ENCODE data around the gene GOPC.

GOPC gene

DNA sequence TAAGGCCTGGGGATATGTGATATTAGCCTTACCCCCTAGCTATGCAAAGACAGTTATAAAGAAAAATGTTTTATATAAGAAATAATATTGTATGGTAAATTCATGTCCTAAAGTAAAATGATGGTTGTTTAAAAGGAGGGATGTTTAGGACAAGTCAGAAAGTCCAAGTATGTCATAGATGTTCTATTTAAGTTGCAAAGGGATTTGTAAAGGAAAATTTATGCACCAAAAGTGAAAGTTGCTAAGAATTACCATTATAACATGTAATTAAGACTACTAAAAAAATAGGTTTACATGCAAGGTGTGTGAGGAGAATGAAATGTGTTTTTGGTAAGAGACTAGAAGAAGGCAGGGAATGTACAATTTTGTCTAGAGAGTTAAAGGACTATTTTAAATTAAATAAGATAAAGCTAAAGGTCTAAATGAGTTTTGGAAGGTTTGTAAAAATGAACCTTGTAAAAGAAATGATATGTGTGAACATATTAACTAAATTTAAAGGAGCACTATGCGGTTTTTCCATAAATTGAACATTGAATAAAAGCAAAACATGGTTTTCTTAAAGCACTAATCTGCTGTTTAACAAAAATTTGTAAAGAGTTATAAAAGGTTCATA is 22.7 kb upstream of the GOPC start:
- no peak for DNase-seq (ENCODE audit: low spot score)
- TF ChIP-seq, protein P1, sequence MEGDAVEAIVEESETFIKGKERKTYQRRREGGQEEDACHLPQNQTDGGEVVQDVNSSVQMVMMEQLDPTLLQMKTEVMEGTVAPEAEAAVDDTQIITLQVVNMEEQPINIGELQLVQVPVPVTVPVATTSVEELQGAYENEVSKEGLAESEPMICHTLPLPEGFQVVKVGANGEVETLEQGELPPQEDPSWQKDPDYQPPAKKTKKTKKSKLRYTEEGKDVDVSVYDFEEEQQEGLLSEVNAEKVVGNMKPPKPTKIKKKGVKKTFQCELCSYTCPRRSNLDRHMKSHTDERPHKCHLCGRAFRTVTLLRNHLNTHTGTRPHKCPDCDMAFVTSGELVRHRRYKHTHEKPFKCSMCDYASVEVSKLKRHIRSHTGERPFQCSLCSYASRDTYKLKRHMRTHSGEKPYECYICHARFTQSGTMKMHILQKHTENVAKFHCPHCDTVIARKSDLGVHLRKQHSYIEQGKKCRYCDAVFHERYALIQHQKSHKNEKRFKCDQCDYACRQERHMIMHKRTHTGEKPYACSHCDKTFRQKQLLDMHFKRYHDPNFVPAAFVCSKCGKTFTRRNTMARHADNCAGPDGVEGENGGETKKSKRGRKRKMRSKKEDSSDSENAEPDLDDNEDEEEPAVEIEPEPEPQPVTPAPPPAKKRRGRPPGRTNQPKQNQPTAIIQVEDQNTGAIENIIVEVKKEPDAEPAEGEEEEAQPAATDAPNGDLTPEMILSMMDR (IDR thresholded peaks at IDR 0.05; ENCODE audit: extremely low read depth, insufficient read depth, missing control alignments): no peak
- in situ Hi-C loops (cut with MboI; ENCODE audit: low pct_unique_long_range_greater_than_20kb, low sequenced_read_pairs, unreplicated experiment): no loop called here

DNA sequence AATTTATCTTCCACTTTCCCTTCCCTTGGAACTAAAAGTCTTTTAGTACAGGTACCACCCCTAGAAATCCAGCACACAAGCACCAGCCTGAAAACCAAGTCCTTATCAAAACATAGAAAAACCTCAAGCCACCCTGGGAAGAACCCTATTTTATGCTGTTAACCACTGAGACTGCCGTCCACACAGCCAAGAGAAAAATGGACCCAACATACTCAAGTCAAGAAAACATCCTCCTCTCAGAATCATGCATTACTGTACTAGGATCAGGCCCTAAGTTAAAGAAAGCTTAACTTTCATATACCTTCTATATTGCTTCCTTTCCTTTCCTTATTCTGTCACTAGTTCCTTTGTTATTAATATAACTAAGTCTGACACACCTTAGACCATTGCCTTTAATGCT is 16.9 kb upstream of the GOPC start:
- no peak for DNase-seq (ENCODE audit: low spot score)
- in situ Hi-C loops (cut with MboI; ENCODE audit: low pct_unique_long_range_greater_than_20kb, low sequenced_read_pairs, unreplicated experiment): no loop called here
- TF ChIP-seq, protein P1 (IDR thresholded peaks at IDR 0.05; ENCODE audit: extremely low read depth, insufficient read depth, missing control alignments): no peak

DNA sequence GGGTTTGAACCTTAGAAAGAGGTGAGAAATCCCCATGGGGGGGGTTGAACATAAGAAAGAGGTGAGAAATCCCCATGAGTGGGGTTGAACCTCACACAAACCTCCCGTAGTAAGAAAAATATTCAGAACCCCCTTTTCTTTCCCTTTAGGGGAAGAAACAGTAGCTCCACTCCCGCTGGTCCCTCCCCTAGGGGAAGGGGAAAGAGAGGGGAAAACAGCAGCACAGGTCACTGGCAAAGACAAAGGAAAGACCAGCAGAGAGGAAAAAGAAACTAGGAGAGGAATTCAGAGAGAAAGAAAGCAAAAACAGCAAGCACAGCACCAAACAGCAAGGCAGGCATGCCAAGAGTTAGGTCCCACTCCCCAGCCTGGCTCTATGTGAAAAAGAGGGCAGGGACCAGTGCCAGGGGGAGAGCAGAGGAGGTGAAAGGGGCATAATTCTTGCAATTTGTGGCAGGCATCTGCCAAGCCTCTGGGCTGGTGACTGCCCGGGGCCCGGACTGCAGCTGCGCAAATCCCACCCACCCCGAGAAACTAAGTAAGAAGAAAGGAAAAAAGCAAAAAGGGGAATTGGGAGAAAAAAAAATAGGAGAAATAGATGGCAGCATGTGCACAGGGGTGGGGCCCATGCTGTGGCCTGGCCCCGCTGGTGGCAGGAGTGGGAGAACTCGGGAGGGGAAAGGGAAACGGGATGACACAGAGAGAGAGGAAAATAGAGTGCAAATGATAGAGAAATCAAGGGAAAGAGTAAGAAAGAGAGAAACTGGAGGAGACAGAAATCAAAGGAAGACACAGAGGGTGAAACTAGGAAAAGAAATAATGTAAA is 15.1 kb upstream of the GOPC start:
- in situ Hi-C loops (cut with MboI; ENCODE audit: low pct_unique_long_range_greater_than_20kb, low sequenced_read_pairs, unreplicated experiment): no loop called here
- DNase-seq (ENCODE audit: low spot score): no peak
- TF ChIP-seq, protein P1 (IDR thresholded peaks at IDR 0.05; ENCODE audit: extremely low read depth, insufficient read depth, missing control alignments): no peak

DNA sequence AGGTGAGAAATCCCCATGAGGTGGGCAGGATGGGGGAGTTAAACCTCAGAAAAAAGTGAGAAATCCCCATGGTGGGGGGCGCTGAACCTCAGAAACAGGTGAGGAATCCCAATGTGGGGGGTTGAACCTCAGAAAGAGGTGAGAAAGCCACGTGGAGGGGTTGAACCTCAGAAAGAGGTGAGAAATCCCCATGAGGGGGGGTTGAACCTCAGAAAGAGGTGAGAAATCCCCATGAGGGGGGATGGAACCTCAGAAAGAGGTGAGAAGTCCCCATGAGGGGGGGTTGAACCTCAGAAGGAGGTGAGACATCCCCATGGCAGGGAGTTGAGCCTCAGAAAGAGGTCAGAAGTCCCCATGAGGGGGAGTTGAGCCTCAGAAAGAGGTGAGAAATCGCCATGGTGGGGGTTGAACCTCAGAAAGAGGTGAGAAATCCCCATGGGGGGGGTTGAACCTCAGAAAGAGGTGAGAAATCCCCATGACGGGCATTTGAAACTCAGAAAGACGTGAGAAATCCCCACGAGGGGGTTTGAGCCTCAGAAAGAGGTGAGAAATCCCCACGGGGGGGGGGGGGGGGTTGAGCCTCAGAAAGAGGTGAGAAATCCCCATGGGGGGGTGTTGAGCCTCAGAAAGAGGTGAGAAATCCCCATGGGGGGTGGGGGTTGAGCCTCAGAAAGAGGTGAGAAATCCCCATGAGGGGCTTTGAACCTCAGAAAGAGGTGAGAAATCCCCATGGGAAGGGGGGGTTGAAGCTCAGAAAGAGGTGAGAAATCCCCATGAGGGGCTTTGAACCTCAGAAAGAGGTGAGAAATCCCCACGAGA is 14.3 kb upstream of the GOPC start:
- no peak for DNase-seq (ENCODE audit: low spot score)
- in situ Hi-C loops (cut with MboI; ENCODE audit: low pct_unique_long_range_greater_than_20kb, low sequenced_read_pairs, unreplicated experiment): no loop called here
- TF ChIP-seq, protein P1 (IDR thresholded peaks at IDR 0.05; ENCODE audit: extremely low read depth, insufficient read depth, missing control alignments): no peak

DNA sequence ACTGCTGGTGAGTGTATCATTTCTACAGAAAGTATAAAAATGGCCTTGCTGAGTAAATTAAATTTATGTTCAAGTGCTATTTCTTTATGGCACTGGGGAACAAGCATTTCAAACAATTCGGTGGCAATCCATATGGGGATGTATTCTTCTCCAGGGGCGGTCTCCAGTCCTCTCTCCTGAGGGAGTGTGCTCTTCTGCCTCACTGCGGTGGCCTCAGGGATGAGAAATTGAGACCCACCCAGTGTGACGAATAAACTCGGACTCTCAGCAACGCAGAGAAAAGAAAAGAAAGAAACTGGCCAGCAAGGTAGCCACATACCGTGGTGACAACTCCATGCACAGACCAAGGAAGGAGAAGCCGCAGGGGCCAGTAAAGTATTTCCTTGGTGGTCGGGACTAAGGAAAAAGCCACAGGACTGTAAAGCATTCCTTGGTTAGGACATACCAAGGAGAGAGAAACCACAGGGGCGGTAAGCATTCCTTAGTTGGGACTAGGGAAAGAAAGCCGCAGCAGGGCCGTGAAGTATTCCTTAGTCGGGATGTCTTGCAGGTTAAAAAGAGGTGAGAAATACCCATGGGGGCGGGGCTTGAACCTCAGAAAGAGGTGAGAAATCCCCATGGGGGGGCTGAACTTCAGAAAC is 13.6 kb upstream of the GOPC start:
- in situ Hi-C loops (cut with MboI; ENCODE audit: low pct_unique_long_range_greater_than_20kb, low sequenced_read_pairs, unreplicated experiment): no loop called here
- TF ChIP-seq, protein P1 (IDR thresholded peaks at IDR 0.05; ENCODE audit: extremely low read depth, insufficient read depth, missing control alignments): no peak
- no peak for DNase-seq (ENCODE audit: low spot score)

DNA sequence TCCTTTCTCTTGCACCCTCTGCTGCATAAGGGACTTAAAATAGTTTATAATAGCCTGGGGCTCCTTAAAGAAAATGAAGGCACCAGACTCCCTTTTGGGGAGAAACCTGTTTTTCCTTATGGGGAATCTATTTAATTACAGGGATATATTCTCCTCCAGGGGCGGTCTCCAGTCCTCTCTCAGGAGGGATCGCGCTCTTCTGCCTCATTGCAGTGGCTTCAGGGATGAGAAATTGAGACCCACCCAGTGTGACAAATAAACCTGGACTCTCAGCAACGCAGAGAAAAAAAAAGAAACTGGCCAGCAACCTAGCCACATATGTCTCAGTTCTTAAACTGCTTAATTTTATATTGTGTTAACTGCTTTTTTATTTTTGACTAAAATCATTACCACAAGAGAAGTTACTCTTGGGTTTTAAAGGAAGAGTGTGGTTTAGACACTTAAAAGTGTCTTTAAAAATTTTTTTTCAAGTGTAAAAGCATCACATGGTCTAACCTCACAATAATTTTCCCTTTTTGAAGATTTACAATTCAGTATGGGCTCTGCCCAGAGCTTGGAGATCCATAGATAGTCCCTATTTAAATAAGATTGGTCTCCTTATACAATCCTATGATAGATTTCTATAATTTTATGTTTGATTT is 11.7 kb upstream of the GOPC start:
- TF ChIP-seq, protein P1 (IDR thresholded peaks at IDR 0.05; ENCODE audit: extremely low read depth, insufficient read depth, missing control alignments): no peak

More for the DNA sequence above, 11.7 kb upstream of the GOPC start:
- DNase-seq (ENCODE audit: low spot score): no peak
- in situ Hi-C loops (cut with MboI; ENCODE audit: low pct_unique_long_range_greater_than_20kb, low sequenced_read_pairs, unreplicated experiment): no loop called here
